Transverse colon (tissue), 4 donors: ENCODE results near the gene CCBE1. TPM values are rescaled to one million over a fixed set of nuclear protein-coding genes. Genes with fewer than 3 reads are reported as not detected.

Source experiments
- DNase-seq: peaks from one replicate; pipeline ENCODE4 v3.0.0-alpha.2; 2019
- H3K27ac ChIP-seq, 4 donors: fragments of 200-600 bp; sonication (generic); 2 replicates each; pipeline ENCODE4 v1.5.1; 2016 to 2018; ENCODE audit warnings: inconsistent platforms in 4 of 4
- H3K27me3 ChIP-seq: fragments of 200-600 bp; sonication (generic); 2 replicates; pipeline ENCODE4 v1.5.1; 2017; ENCODE audit warnings: inconsistent platforms
- H3K36me3 ChIP-seq, 4 donors: fragments of 200-600 bp; sonication (generic); 2 replicates each; pipeline ENCODE4 v1.5.1; 2017 to 2019; ENCODE audit warnings: inconsistent platforms in 4 of 4
- H3K4me1 ChIP-seq, 4 donors: fragments of 200-600 bp; sonication (generic); 2 replicates each; pipeline ENCODE4 v1.5.1; 2017 to 2020; ENCODE audit warnings: inconsistent platforms in 4 of 4
- H3K4me3 ChIP-seq, 4 donors: fragments of 200-600 bp; sonication (generic); 1 replicate in 1 of 4; 2 replicates in 3 of 4; pipeline versions ENCODE4 v1.5.1 to v1.6.1; 2017 to 2019; ENCODE audit warnings: inconsistent platforms in 4 of 4
- H3K9me3 ChIP-seq, 2 donors: fragments of 200-600 bp; sonication (generic); 2 replicates each; pipeline ENCODE4 v1.5.1; 2017 to 2019; ENCODE audit warnings: inconsistent platforms in 2 of 2
- CTCF ChIP-seq, 5 experiments: fragments of 200-600 bp in 3 of 5; fragments of 450-650 bp in 2 of 5; sonication (generic) in 3 of 5; IDR thresholded peaks; 1 replicate in 2 of 5; 2 replicates in 3 of 5; pipeline ENCODE4 v1.5.1; 2016 to 2017; ENCODE audit warnings: antibody characterized with exemption in 5 of 5, inconsistent platforms in 3 of 5, mild to moderate bottlenecking in 2 of 5, moderate library complexity in 1 of 5
- EP300 ChIP-seq: sonication (generic); formaldehyde crosslinking; IDR thresholded peaks from one replicate; pipeline ENCODE4 v1.6.1; 2017; ENCODE audit warnings: antibody characterized with exemption, low read depth
- POLR2A ChIP-seq: fragments of 450-650 bp; IDR thresholded peaks from one replicate; pipeline ENCODE4 v1.6.1; 2016; ENCODE audit warnings: antibody characterized with exemption, mild to moderate bottlenecking, moderate library complexity
- POLR2AphosphoS5 ChIP-seq, 3 donors: sonication (generic); formaldehyde crosslinking; IDR thresholded peaks; one replicate each; pipeline ENCODE4 v1.6.1; 2016; ENCODE audit warnings: antibody characterized with exemption in 3 of 3
- WGBS, 2 donors: methylation state at CpG; one replicate each; pipeline ENCODE4 v1.1.5; 2018; ENCODE audit warnings: low coverage in 1 of 2; 5-methylcytosine and 5-hydroxymethylcytosine counted together
- in situ Hi-C, 4 donors: fragments of 200-750 bp; cut with MboI; loops; one replicate each; pipeline versions ENCODE4 v1.15.0 to v1.15.1; 2017; ENCODE audit warnings: low sequenced_read_pairs in 3 of 4, low pct_ligation_motif_present in 1 of 4, low pct_unique_long_range_greater_than_20kb in 1 of 4
- intact Hi-C: fragments of 100-400 bp; cut with DNase I; formaldehyde crosslinking; loops from one replicate; pipeline ENCODE4 v1.15.1; 2023; ENCODE audit warnings: low total_unique reads
- total RNA-seq, 4 donors: library from RNA; depleted of rRNA; stranded (reverse); fragments of >200 nt; gene quantifications; one replicate each; pipeline ENCODE4 v1.1.0, GENCODE V29; 2016

CCBE1 gene
- total RNA-seq, 4 donors from 2014 or later, result 6.1 to 43.0 (median 15.7) TPM

GRCh38 chr18:59455728-59456276 is 241.4 kb downstream of the CCBE1 start:
- no peak for DNase-seq
- no peak overlapping the region for H3K27ac ChIP-seq
- in situ Hi-C loops (loop anchor here in 2 of 4 donors (5.0 to 25.0 kb wide), 2 partner anchors 356 to 366 kb away; no protein-coding TSS in a partner anchor), intact Hi-C loops (no loop called here)
- peaks cover 0 to 3% (median 0%) of the 10 kb centered on the region in 4 donors for H3K4me1 ChIP-seq
- no peaks in the 10 kb centered on the region for H3K36me3 ChIP-seq
- H3K4me3 ChIP-seq, result no peak overlapping the region
- TF ChIP-seq POLR2A (no peak), EP300 (no peak), CTCF (IDR thresholded peaks at IDR 0.05) (no peak), POLR2AphosphoS5 (IDR thresholded peaks at IDR 0.05) (no peak)
- WGBS, 2 donors, result 69 to 85% methylated on average over 5 to 12 of the region's 12 CpGs
- H3K9me3 ChIP-seq, result no peaks in the 10 kb centered on the region
- no peaks in the 10 kb centered on the region for H3K27me3 ChIP-seq

GRCh38 chr18:59454909-59455727 is 242.1 kb downstream of the CCBE1 start:
- Histone ChIP-seq H3K36me3 (no peaks in the 10 kb centered on the region), H3K9me3 (no peaks in the 10 kb centered on the region), H3K27me3 (no peaks in the 10 kb centered on the region), H3K4me1 (peaks cover 0 to 3% (median 0%) of the 10 kb centered on the region in 4 donors), H3K27ac (no peak overlapping the region), H3K4me3 (no peak overlapping the region)
- 58% methylated on average over 13 of the region's 13 CpGs; no CpG with 5 or more reads in 1 of the 2 donors for WGBS, 2 donors
- TF ChIP-seq EP300 (no peak), POLR2AphosphoS5 (IDR thresholded peaks at IDR 0.05) (no peak), POLR2A (no peak), CTCF (IDR thresholded peaks at IDR 0.05) (no peak)
- DNase-seq, result no peak
- intact Hi-C loops (no loop called here), in situ Hi-C loops (loop anchor here in 2 of 4 donors (5.0 to 25.0 kb wide), 2 partner anchors 357 to 367 kb away; no protein-coding TSS in a partner anchor)

GRCh38 chr18:59453468-59453961 is 243.7 kb downstream of the CCBE1 start:
- in situ Hi-C loops, result loop anchor here in 1 of 4 donors (25.0 kb wide), 1 partner anchor 359 kb away; no protein-coding TSS in a partner anchor
- intact Hi-C loops, result no loop called here
- 61 to 100% methylated on average over 2 to 7 of the region's 7 CpGs for WGBS, 2 donors
- Histone ChIP-seq H3K9me3 (no peaks in the 10 kb centered on the region), H3K27ac (no peak overlapping the region), H3K27me3 (no peaks in the 10 kb centered on the region), H3K36me3 (no peaks in the 10 kb centered on the region), H3K4me1 (peaks cover 0 to 3% (median 0%) of the 10 kb centered on the region in 4 donors), H3K4me3 (no peak overlapping the region)
- no peak for TF ChIP-seq POLR2A
- no peak for DNase-seq

GRCh38 chr18:59451963-59452362 is 245.3 kb downstream of the CCBE1 start:
- Histone ChIP-seq H3K27ac (no peak overlapping the region), H3K27me3 (no peaks in the 10 kb centered on the region), H3K9me3 (no peaks in the 10 kb centered on the region), H3K4me1 (peaks cover 0 to 3% (median 0%) of the 10 kb centered on the region in 4 donors), H3K36me3 (no peaks in the 10 kb centered on the region), H3K4me3 (no peak overlapping the region)
- intact Hi-C loops (no loop called here), in situ Hi-C loops (loop anchor here in 1 of 4 donors (25.0 kb wide), 1 partner anchor 360 kb away; no protein-coding TSS in a partner anchor)
- no peak for DNase-seq
- 77% methylated on average over 6 of the region's 6 CpGs; no CpG with 5 or more reads in 1 of the 2 donors for WGBS, 2 donors
- TF ChIP-seq EP300 (no peak), POLR2A (no peak), CTCF (IDR thresholded peaks at IDR 0.05) (no peak), POLR2AphosphoS5 (IDR thresholded peaks at IDR 0.05) (no peak)
